DOHH2 (cell line): Measurements from ENCODE around the gene DHRS7B.

Experiments used
- CTCF ChIP-seq: fragments of 200-600 bp; sonication (generic); IDR thresholded peaks from one replicate; pipeline ENCODE4 v1.5.1; 2014; ENCODE audit warnings: antibody characterized with exemption, mild to moderate bottlenecking, low read depth, low read length; ENCODE audit not compliant: poor library complexity, severe bottlenecking
- EZH2phosphoT487 ChIP-seq: fragments of 200-600 bp; sonication (generic); IDR thresholded peaks from 2 replicates; pipeline ENCODE4 v1.6.1; 2017; ENCODE audit warnings: borderline replicate concordance, mild to moderate bottlenecking, antibody characterized with exemption, low read length, moderate library complexity, mixed read lengths

- no peak for TF ChIP-seq CTCF
- TF ChIP-seq EZH2phosphoT487: no peak
Measured at GRCh38 chr17:21177401-21177800, 50.6 kb downstream of the DHRS7B start.
